ENCODE measurements around the gene SMYD3.

GRCh38 chr1:245749053-245749452 is 758.0 kb downstream of the SMYD3 start:
- TF ChIP-seq CTCF (conservative IDR thresholded peaks at IDR 0.05): no peak
- no peak for TF ChIP-seq ZFX (IDR thresholded peaks at IDR 0.05)

Measured in C4-2B (cell line).